ENCODE measurements around the gene GDE1. TPM values are rescaled to one million over a fixed set of nuclear protein-coding genes. Genes with fewer than 3 reads are reported as not detected.

Gene GDE1
- polyA plus RNA-seq, 1 donor (not counting 4 experiments of a cell fraction or from before 2014, with no cell fraction given): 52.9 TPM

DNA sequence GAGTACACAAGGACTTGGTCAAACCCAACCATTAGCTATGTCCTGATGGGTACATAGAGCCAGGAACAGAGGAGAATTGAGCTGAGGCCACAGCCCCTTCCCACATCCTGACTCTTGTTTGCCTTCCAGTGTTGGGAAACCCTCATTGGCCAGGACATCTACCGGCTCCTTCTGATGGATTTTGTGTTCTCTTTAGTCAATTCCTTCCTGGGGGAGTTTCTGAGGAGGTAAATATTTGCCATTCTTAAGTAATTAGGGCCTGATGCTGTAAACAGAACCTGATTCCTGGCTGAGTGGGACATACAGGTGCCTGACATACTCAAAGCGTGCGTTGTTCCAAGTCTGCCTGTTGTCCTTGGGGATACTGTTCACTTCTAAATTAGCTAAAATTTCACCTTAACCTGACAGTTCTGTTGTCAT is 42.6 kb downstream of the GDE1 start:
- FAIRE-seq: no peak
- Histone ChIP-seq H4K20me1 (ENCODE audit: control insufficient read depth, extremely low read depth, insufficient read depth, low read length) (no peaks in the 10 kb centered on the region), H3K9ac (ENCODE audit: control insufficient read depth, extremely low read depth, insufficient read depth, low read length) (no peak overlapping the region), H3K4me2 (ENCODE audit: control insufficient read depth, extremely low read depth, insufficient read depth, low read depth, low read length) (no peak overlapping the region), H3K4me1 (ENCODE audit: control insufficient read depth, extremely low read depth, insufficient read depth, low read length) (no peaks in the 10 kb centered on the region), H3K4me3 (ENCODE audit: control insufficient read depth in 2 of 3, extremely low read depth in 1 of 3, insufficient read depth in 2 of 3, low read depth in 1 of 3, low read length in 3 of 3) (no peak overlapping the region), H2AFZ (ENCODE audit: control insufficient read depth, low read length) (no peak overlapping the region), H3K9me3 (ENCODE audit: control insufficient read depth, low read depth, low read length) (no peaks in the 10 kb centered on the region), H3K27ac (ENCODE audit: control insufficient read depth, insufficient read depth, low read length) (no peak overlapping the region), H3K79me2 (ENCODE audit: control insufficient read depth, insufficient read depth, low read length) (no peaks in the 10 kb centered on the region), H3K27me3 (ENCODE audit: control insufficient read depth, extremely low read depth, insufficient read depth, low read length) (no peaks in the 10 kb centered on the region), H3K36me3 (ENCODE audit: control insufficient read depth in 2 of 2, extremely low read depth in 1 of 2, insufficient read depth in 2 of 2, low read length in 2 of 2) (no peaks in the 10 kb centered on the region), H3K9me1 (ENCODE audit: control insufficient read depth, extremely low read depth, insufficient read depth, low read length) (no peaks in the 10 kb centered on the region)
- no peak for TF ChIP-seq EZH2 (IDR thresholded peaks at IDR 0.05; ENCODE audit: low read length)
- TF ChIP-seq, protein P1, sequence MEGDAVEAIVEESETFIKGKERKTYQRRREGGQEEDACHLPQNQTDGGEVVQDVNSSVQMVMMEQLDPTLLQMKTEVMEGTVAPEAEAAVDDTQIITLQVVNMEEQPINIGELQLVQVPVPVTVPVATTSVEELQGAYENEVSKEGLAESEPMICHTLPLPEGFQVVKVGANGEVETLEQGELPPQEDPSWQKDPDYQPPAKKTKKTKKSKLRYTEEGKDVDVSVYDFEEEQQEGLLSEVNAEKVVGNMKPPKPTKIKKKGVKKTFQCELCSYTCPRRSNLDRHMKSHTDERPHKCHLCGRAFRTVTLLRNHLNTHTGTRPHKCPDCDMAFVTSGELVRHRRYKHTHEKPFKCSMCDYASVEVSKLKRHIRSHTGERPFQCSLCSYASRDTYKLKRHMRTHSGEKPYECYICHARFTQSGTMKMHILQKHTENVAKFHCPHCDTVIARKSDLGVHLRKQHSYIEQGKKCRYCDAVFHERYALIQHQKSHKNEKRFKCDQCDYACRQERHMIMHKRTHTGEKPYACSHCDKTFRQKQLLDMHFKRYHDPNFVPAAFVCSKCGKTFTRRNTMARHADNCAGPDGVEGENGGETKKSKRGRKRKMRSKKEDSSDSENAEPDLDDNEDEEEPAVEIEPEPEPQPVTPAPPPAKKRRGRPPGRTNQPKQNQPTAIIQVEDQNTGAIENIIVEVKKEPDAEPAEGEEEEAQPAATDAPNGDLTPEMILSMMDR (optimal IDR thresholded peaks at IDR 0.05 in 1 of 3, IDR thresholded peaks at IDR 0.05 in 1 of 3, conservative IDR thresholded peaks at IDR 0.05 in 1 of 3; ENCODE audit: extremely low read depth in 1 of 3, insufficient read depth in 2 of 3, low read length in 3 of 3): no peak
- DNase-seq (ENCODE audit: low read depth, low spot score): no peak
- dilution Hi-C loops (cut with MboI; ENCODE audit: extremely low pct_ligation_motif_present, low sequenced_read_pairs): no loop called here

DNA sequence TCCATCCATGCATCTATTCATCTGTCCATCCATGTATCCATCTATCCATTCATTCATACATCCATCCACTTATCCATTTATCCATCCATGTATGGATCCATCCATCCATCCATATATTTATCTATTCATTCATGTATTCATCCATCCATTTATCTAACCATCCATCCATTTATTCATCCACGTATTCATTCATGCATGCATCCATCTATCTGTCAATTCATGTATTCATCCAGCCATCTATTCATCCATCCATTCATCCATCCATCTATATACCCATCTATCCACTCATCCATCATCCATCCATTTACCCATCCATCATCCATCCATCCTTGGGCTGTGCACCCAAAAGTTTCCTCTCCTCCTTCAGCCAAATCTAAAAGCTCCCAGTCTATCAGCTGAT is 43.4 kb downstream of the GDE1 start:
- no peaks in the 10 kb centered on the region for H3K9me3 ChIP-seq (ENCODE audit: control insufficient read depth, low read depth, low read length)
- H3K4me1 ChIP-seq (ENCODE audit: control insufficient read depth, extremely low read depth, insufficient read depth, low read length): no peaks in the 10 kb centered on the region
- DNase-seq (ENCODE audit: low read depth, low spot score) (no peak), FAIRE-seq (no peak)
- dilution Hi-C loops (cut with MboI; ENCODE audit: extremely low pct_ligation_motif_present, low sequenced_read_pairs): no loop called here
- H3K79me2 ChIP-seq (ENCODE audit: control insufficient read depth, insufficient read depth, low read length): no peaks in the 10 kb centered on the region
- no peaks in the 10 kb centered on the region for H4K20me1 ChIP-seq (ENCODE audit: control insufficient read depth, extremely low read depth, insufficient read depth, low read length)
- no peaks in the 10 kb centered on the region for H3K36me3 ChIP-seq (ENCODE audit: control insufficient read depth in 2 of 2, extremely low read depth in 1 of 2, insufficient read depth in 2 of 2, low read length in 2 of 2)
- no peak overlapping the region for H2AFZ ChIP-seq (ENCODE audit: control insufficient read depth, low read length)
- no peaks in the 10 kb centered on the region for H3K9me1 ChIP-seq (ENCODE audit: control insufficient read depth, extremely low read depth, insufficient read depth, low read length)
- no peaks in the 10 kb centered on the region for H3K27me3 ChIP-seq (ENCODE audit: control insufficient read depth, extremely low read depth, insufficient read depth, low read length)
- no peak overlapping the region for H3K27ac ChIP-seq (ENCODE audit: control insufficient read depth, insufficient read depth, low read length)
- H3K4me2 ChIP-seq (ENCODE audit: control insufficient read depth, extremely low read depth, insufficient read depth, low read depth, low read length): no peak overlapping the region
- TF ChIP-seq EZH2 (IDR thresholded peaks at IDR 0.05; ENCODE audit: low read length): no peak
- TF ChIP-seq, protein P1 (optimal IDR thresholded peaks at IDR 0.05 in 1 of 3, IDR thresholded peaks at IDR 0.05 in 1 of 3, conservative IDR thresholded peaks at IDR 0.05 in 1 of 3; ENCODE audit: extremely low read depth in 1 of 3, insufficient read depth in 2 of 3, low read length in 3 of 3): no peak
- no peak overlapping the region for H3K9ac ChIP-seq (ENCODE audit: control insufficient read depth, extremely low read depth, insufficient read depth, low read length)
- H3K4me3 ChIP-seq (ENCODE audit: control insufficient read depth in 2 of 3, extremely low read depth in 1 of 3, insufficient read depth in 2 of 3, low read depth in 1 of 3, low read length in 3 of 3): no peak overlapping the region

Measured in keratinocyte (primary cell).